Mammary epithelial cell (primary cell): Measurements from ENCODE around the gene CCR3.

Experiments
- CTCF ChIP-seq, 2 donors: IDR thresholded peaks in 1 of 2; conservative IDR thresholded peaks in 1 of 2; 2 replicates each; pipeline ENCODE4 v1.5.1; 2011 to 2012; ENCODE audit warnings: inconsistent platforms in 2 of 2, low read length in 2 of 2, mild to moderate bottlenecking in 2 of 2, control low read depth in 1 of 2, low read depth in 1 of 2; ENCODE audit not compliant: insufficient read depth in 1 of 2; ENCODE audit errors: extremely low read depth in 1 of 2
- EZH2 ChIP-seq: IDR thresholded peaks from 2 replicates; pipeline ENCODE4 v1.6.1; 2012; ENCODE audit warnings: low read length, inconsistent platforms, borderline replicate concordance

GRCh38 chr3:46282696-46283095 lies 40.4 kb downstream of the CCR3 start:
- no peak for TF ChIP-seq CTCF (conservative IDR thresholded peaks at IDR 0.05 in 1 of 2, IDR thresholded peaks at IDR 0.05 in 1 of 2; ENCODE audit: extremely low read depth in 1 of 2, insufficient read depth in 1 of 2, low read depth in 1 of 2, low read length in 2 of 2)
- no peak for TF ChIP-seq EZH2
